GM13976 (cell line): ENCODE results near the gene RNF169.
"Not testable (repeated sequence)": the region's sequence is repeated elsewhere in the genome, so short reads cannot be mapped to it uniquely, and the experiment has no call there.

Experiments
- DNase-seq: peaks from one replicate; pipeline ENCODE4 v3.0.0; 2012; ENCODE audit warnings: low spot score
- CTCF ChIP-seq: IDR thresholded peaks from 2 replicates; pipeline ENCODE4 v1.5.1; 2012; ENCODE audit warnings: borderline replicate concordance, mild to moderate bottlenecking; ENCODE audit not compliant: insufficient read depth; ENCODE audit errors: extremely low read depth, missing control alignments, control extremely low read depth
- in situ Hi-C: fragments of 300-500 bp; cut with MboI; formaldehyde crosslinking; loops from one replicate; pipeline ENCODE4 v1.12.0; 2022; ENCODE audit warnings: low sequenced_read_pairs, mixed read lengths, inconsistent platforms; ENCODE audit not compliant: unreplicated experiment

The RNF169 gene

DNA sequence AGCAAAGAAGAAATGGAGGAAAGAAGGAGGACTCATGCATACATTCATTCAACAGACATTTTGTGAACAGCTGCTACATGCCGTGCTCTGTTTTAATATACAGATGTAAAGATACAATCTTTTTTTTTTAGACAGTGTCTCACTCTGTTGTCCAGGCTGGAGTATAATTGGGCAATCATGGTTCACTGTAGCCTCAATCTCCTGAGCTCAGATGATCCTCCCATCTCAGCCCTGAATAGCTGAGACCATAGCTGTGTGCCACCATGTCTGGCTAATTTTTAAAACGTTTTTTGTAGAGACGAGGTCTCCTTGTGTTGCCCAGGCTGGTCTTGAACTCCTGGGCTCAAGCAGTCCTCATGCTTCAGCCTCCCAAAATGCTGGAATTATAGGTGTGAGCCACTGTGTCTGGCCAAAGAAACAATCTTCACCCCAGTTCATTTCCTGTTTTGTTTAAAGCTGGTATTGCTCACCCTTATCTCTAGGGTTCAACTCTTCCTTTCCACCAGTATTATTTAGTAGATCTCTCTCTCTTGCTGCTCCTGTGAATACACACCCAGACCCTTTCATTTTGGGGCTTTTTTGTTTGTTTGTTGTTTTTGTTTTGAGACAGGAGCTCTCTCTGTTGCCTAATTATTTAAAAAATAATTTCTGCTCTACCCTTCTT is 69.8 kb downstream of the RNF169 start:
- in situ Hi-C loops: no loop called here
- TF ChIP-seq CTCF: no peak
- DNase-seq: no peak

DNA sequence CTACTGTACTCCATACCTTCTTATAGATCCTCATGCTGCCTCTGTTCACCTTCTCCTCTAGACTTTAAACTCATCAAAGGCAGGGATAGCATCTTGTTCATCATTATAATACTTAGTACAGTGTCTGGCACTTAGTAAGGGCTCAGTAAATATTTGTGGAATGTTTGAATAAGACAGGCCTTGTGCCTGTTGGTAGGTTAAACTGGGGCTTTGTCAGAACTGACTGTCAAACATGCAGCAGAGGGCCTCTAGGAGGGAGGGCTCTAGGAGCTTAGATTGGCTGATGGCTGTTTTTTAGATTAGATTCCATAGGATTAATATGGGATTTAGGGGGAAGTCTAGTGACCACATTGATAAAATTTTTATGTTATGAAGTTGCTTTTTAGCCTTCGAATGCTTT is 70.8 kb downstream of the RNF169 start:
- DNase-seq: no peak
- TF ChIP-seq CTCF: no peak
- in situ Hi-C loops: no loop called here

- DNase-seq: no peak
- in situ Hi-C loops: no loop called here
- no peak for TF ChIP-seq CTCF
These were observed 72.1 kb downstream of the RNF169 start for GRCh38 chr11:74820763-74821162.

DNA sequence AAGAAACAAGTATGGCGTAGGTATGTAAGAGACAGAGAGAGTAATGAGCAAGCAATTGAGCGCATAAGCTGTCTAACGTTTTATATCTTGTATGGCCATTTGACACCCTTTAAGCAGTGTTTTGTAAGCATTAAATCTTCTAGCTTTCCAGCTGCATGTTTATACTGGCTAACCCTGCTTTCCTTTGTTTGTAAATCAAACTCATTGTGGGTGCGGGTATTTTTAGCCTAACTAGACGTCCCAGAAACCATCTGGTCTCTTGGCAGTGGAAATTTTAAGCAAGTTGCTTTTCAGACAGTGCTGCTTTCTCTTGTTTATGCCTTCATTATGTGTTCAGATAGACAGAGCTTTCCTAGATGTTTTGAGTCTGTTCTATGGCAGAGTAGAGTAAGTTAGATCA is 73.5 kb downstream of the RNF169 start:
- no peak for DNase-seq
- TF ChIP-seq CTCF: no peak
- in situ Hi-C loops: no loop called here

- in situ Hi-C loops: no loop called here
- no peak for DNase-seq
These were observed 75.8 kb downstream of the RNF169 start for GRCh38 chr11:74824285-74824982.

GRCh38 chr11:74825596-74825995 is 76.9 kb downstream of the RNF169 start:
- in situ Hi-C loops, DNase-seq: not testable (repeated sequence)

More at GRCh38 chr11:74824285-74824982, 75.8 kb downstream of the RNF169 start:
- TF ChIP-seq CTCF: no peak

DNA sequence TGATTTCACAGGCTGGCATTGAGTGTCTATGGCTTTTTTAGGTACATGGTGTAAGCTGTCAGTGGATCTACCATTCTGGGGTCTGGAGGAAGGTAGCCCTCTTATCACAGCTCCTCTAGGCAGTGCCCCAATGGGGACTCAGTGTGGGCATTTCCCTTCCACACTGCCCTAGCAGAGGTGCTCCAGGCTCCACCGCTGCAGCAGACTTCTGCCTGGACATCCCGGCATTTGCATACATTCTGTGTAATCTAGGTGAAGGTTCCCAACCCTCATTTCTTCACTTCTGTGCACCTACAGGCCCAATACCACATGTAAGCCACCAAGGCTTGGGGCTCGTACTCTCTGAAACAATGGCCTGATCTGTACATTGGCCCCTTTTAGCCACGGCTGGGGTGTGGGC is 78.3 kb downstream of the RNF169 start:
- in situ Hi-C loops: no loop called here
- TF ChIP-seq CTCF: no peak
- DNase-seq: no peak
